ENCODE results near the gene TMEM14B. TPM values are rescaled to one million over a fixed set of nuclear protein-coding genes. Genes with fewer than 3 reads are reported as not detected.
A peak's percentile ranks its signal among the peaks of the same experiment; 100 is the strongest.

The TMEM14B gene
- total RNA-seq = 54.6 and 58.2 TPM in 2 replicates
- 56.9 and 73.1 TPM in 2 replicates for polyA plus RNA-seq
- 61.7 and 64.3 TPM in 2 replicates for polyA plus RNA-seq (2011; cell fraction: cytosol; rRNA removed)
- 29.1 and 33.6 TPM in 2 replicates for polyA plus RNA-seq (2011; cell fraction: nucleus; rRNA removed)
- polyA plus RNA-seq (2012) = 51.1 and 64.9 TPM in 2 replicates
- polyA minus RNA-seq = 39.8 and 44.9 TPM in 2 replicates
- polyA minus RNA-seq (2011; cell fraction: cytosol; rRNA and poly(A)+ RNA removed) = 33.9 TPM
- polyA minus RNA-seq (2011; cell fraction: nucleus; rRNA and poly(A)+ RNA removed) = 17.9 and 22.2 TPM in 2 replicates
- percentile 85 among the genes with signal in this experiment for Bru-seq, nascent RNA
- percentile 91 among the genes with signal in this experiment for BruChase-seq, experiment 1, labeled RNA remaining after a 6-hour chase
- BruChase-seq, experiment 2, labeled RNA remaining after a 2-hour chase = percentile 87 among the genes with signal in this experiment
- long read RNA-seq, transcript TMEM14B-201 (5 exons, 787 nt) = minor isoform, 9 of 200 reads
- long read RNA-seq, transcript TMEM14B-202 (6 exons, 975 nt) = major isoform, 168 of 200 reads
- long read RNA-seq, partial matches to known transcripts = 2 of 200 reads
- long read RNA-seq, other reads (novel, unspliced or antisense) = 17 of 200 reads

DNA sequence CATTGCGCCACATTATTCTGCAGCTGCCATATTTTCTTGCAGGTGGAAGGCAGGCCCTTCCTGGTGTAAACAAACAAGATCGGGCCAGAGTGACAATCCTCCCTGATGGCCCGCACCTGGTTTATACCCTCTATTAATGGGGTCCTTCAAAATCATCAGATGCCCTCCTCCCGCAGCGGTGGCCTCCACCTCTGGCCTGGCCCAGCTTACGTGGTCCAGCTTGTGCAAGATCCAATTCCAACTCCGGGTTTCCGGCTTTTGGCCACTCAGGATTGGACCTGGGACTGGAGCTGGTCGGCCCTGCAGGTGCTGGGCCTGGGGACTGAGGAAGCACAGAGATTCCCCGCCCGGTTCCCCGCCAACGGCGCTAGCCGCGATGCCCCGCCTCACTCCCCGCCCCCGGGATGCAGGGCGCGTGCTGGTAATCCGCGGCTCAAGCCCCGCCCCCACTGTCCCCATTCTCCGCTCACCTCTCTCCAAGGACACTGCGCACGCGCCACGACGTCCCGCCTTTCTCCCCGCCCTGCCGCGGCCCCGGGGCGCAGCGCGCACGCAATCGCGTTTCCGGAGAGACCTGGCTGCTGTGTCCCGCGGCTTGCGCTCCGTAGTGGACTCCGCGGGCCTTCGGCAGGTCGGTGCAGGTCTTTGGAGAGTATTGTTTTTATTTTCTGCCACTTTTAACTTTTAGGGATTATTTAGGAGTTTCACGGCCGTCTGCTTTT is at the start of gene TMEM14B:
Gene TMEM14B, plus strand, starts transcription at position 555 of the 722 bp plus-strand sequence. CDS start 1,441 bp downstream, outside the sequence.
- Histone ChIP-seq H4K20me1 (replicated peaks; ENCODE audit: control insufficient read depth, extremely low read depth, insufficient read depth, low read length) (no peaks in the 10 kb centered on the region), H3K36me3 (ENCODE audit: control insufficient read depth in 2 of 2, extremely low read depth in 1 of 2, insufficient read depth in 2 of 2, low read length in 2 of 2) (no peaks in the 10 kb centered on the region), H3K27me3 (ENCODE audit: control insufficient read depth in 2 of 2, insufficient read depth in 2 of 2, low read length in 2 of 2) (no peaks in the 10 kb centered on the region), H3K27ac (ENCODE audit: insufficient read depth, low read depth, low read length) (peak within 1 kb of the TSS; percentile 81), H3K9ac (replicated peaks; ENCODE audit: extremely low read depth, insufficient read depth, low read length) (peak within 1 kb of the TSS; percentile 97), H3K79me2 (ENCODE audit: control insufficient read depth, insufficient read depth, low read length) (peaks cover 20% of the 10 kb centered on the region), H2AFZ (ENCODE audit: low read depth, low read length) (peak within 1 kb of the TSS; percentile 97), H3K9me1 (replicated peaks; ENCODE audit: control insufficient read depth, extremely low read depth, insufficient read depth, low read length) (no peaks in the 10 kb centered on the region), H3K4me1 (ENCODE audit: control insufficient read depth, extremely low read depth, insufficient read depth, low read length) (peaks cover 16% of the 10 kb centered on the region), H3K9me3 (replicated peaks; ENCODE audit: control insufficient read depth, insufficient read depth, low read length) (no peaks in the 10 kb centered on the region), H3K4me3 (replicated peaks in 1 of 3; ENCODE audit: insufficient read depth in 1 of 3, low read depth in 1 of 3, low read length in 3 of 3) (peak within 1 kb of the TSS; percentile 59 to 94 (median 91)), H3K4me2 (ENCODE audit: insufficient read depth, low read length) (peak within 1 kb of the TSS; percentile 90)
- ChIA-PET POLR2A (interaction anchor here (0.9 to 1.2 kb wide), 2 partner anchors 25 to 26 kb away, joined by 3 to 4 read pairs; partner anchors contain the start of gene TMEM14C), CTCF (interaction anchor here (1.1 to 1.9 kb wide), 6 partner anchors 12 to 269 kb away, joined by 3 to 13 read pairs (median 4); no protein-coding TSS in a partner anchor)
- FAIRE-seq (peak; percentile 97), DNase-seq (ENCODE audit: low read depth, low spot score) (peak; percentile 97)
- TF ChIP-seq FOS (IDR thresholded peaks at IDR 0.05; ENCODE audit: borderline replicate concordance, insufficient read depth, low read length) (no peak), POLR2AphosphoS5 (IDR thresholded peaks at IDR 0.05; ENCODE audit: insufficient read depth, low read depth, low read length) (peak; percentile 90), POLR2A (IDR thresholded peaks at IDR 0.05; ENCODE audit: low read depth, low read length) (peak; percentile 94)
- TF ChIP-seq, protein P1, sequence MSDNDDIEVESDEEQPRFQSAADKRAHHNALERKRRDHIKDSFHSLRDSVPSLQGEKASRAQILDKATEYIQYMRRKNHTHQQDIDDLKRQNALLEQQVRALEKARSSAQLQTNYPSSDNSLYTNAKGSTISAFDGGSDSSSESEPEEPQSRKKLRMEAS (IDR thresholded peaks at IDR 0.05; ENCODE audit: insufficient read depth, insufficient read length) = peak; percentile 65
- dilution Hi-C loops (cut with MboI; ENCODE audit: extremely low pct_ligation_motif_present, low sequenced_read_pairs) (no loop called here), intact Hi-C loops (cut with micrococcal nuclease) (loop anchor here (1.0 kb wide), 4 partner anchors 12 to 53 kb away; partner anchors contain the start of genes C6orf52, PAK1IP1 and TMEM14C)
- BruUV-seq (replicated peaks) = no TSS peak
